ENCODE results near the gene XRCC3.
"Not testable (repeated sequence)": the region's sequence is repeated elsewhere in the genome, so short reads cannot be mapped to it uniquely, and the experiment has no call there.

XRCC3 gene

DNA sequence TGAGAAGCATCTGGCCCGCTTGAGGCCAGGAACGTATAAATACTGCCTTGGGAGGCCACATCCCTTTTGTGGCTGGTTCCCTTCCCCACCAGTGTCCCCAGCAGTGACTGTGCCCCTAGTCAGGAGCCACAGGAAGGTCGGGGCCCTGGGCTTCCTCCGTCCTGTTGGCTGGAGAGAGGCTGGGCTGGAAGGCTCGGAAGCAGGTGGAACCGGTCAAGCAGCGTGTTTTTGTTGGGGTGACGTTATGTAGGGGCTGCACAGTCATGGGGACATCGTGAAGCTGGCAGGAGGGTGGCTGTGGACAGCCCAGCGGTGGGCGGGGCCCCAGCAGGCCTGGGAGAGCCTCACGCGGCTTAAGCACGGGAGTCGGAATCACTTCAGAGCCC, 10.1 kb downstream of the XRCC3 start:
- no peak for DNase-seq

DNA sequence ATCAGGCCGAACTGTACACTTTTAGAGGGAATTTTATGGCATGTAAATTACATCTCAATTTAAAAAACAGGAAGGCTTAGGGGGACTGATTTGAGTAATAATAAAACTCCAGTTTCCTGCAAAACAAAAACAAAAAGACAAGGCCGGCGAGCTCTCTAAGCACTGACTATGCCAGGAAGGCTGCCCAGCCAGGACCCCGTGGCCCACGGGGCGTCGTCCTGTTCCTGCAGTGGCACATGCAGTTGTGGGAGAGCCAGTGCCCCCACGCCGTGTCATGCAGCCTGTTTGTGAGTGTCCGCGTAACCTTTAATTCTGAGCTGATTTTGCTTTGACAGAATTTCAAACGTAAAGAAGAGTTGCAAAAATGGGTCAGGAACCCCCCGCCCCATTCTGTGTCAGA, 10.5 kb downstream of the XRCC3 start:
- DNase-seq: no peak

DNA sequence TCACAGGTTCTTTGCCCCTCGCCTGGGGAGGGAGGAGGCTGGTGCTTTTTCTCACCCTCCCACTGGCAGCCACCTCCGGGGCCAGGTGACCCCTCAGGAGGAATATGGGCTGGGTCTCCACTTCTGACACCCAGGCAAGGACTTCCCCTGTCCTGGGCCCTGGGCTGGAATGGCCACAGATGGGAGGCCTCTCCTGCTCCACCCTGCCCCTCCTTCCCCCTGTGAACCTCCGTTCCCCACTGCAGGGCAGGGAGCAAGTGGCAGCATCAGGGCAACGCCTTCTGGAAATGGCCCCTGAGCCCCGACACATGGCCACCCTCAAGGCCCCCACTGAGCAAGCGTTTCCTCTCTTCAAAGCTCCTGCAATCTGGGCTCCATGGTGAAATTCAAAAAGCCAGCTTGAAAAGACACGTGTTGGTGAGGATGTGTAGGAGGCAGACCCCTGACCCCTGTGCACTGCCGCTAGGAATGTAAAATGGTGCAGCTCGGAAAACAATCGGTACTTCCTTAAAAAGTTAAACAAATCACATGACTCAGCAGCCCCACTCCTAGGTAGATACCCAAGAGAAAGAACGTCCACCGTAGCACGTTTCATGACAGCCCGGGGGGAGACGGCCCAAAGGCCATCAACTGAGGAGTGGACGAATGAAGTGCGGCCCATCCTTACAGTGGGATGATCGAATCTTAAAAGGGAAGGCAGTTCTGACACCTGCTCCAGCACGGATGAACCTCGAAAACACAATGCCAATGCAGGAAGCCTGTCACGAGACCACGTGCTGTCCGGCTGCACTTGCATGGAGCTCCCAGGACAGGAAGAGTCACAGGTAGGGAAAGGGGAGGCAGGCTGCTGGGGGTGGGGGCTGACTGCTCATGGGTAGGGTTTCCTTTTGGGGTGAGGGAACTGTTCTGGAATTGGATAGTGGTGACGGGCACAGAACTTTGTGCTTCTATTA, 11.5 kb downstream of the XRCC3 start:
- DNase-seq: no peak

DNA sequence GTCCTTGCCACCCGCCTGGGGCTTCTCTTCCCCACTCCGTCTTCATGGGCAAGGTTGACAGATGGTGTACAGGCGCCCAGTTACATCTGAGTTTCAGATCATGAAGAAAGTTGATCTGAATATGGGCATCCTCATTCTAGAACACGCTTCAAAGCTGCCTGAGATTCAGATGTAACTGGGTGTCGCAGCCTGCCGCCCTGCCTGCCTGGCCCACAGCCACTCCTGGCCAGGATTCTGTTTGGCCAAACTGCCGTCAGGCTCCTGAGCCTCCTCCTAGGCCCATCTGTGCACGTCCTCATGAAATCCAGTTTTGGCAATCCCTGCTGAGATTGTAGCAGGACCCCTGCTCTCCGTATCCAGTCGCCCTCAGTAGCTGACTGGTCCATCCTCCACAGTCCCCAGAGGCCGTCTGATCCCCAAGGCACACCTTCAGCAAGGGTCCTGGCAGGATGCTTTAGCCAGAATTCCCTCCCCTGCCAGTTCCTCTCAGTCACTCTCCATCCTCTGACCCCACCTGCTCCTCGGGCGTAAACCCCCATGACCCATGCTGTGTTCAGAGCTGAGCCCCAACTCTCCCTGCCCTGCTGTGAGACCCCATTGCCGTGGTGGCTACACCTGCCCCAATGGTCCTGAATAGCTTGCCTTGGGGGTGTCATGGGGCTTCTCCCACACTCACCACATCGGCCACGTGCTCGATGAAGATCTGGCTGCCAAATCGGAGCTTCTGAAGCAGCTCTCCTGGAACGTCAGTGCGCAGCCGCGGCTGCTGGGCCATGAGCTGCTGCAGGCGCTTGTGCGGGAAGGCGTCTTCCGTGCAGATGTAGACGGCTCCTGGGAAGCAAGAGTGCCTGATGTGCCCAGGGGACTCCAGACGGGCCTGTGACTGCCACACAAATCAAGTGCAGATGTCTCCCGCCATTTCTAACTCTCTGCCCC, 12.5 kb downstream of the XRCC3 start:
- DNase-seq: no peak

DNA sequence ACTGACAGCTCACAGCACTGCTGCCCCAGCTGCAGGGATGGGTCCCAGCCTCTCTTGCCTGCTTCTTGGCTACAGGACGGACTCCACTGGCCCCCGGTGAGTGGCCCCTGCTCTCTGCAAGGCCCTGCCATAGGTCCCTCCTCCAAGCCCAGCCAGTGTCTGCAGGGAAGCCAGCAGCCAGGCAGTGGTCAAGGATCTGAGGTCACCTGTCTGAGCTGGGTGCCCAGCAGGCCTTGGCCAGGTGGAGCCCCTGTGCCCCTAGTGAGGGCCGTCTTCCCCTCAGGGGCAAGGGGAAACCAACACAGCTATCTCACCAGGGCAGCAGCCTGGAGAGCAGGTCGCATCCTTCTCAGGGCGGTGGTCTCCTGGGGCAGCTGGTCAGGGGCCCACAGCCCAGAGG, 13.2 kb downstream of the XRCC3 start:
- no peak for DNase-seq

DNA sequence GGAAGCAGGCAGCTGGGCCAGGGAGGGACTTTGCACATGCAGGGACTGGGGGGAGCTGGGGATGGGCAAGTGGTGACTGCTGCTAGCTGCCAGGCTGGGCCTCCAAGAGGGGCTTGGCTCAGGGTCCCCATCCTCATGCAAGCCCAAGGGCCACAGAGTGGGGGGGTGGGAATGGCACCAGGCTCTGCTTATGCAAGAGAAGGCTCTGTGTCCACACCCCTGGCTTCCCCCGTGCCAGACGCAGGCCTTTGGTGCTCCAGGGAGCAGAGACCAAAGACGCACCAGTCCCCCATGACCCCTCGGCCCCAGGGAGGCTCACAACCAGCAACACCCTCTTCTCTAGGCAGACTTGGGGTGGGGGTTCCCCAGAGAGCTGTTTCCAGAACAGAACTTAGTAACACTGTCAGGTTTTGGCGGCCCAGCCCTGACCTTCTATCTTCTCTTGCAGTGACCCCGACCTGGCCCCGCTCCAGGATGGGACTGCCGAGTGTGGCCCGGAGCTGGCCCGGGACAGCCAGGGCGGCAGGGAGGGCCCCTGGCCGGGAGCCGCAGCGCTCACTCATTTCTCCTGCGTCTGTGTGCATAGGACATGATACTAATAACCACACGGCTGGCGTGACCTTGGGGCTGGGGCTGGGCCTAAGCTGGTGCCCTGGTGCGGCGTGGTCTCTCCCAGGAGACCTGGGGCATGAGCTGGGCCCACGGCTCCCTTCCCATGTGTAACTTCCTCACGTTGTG, 14.3 kb downstream of the XRCC3 start:
- no peak for DNase-seq

DNA sequence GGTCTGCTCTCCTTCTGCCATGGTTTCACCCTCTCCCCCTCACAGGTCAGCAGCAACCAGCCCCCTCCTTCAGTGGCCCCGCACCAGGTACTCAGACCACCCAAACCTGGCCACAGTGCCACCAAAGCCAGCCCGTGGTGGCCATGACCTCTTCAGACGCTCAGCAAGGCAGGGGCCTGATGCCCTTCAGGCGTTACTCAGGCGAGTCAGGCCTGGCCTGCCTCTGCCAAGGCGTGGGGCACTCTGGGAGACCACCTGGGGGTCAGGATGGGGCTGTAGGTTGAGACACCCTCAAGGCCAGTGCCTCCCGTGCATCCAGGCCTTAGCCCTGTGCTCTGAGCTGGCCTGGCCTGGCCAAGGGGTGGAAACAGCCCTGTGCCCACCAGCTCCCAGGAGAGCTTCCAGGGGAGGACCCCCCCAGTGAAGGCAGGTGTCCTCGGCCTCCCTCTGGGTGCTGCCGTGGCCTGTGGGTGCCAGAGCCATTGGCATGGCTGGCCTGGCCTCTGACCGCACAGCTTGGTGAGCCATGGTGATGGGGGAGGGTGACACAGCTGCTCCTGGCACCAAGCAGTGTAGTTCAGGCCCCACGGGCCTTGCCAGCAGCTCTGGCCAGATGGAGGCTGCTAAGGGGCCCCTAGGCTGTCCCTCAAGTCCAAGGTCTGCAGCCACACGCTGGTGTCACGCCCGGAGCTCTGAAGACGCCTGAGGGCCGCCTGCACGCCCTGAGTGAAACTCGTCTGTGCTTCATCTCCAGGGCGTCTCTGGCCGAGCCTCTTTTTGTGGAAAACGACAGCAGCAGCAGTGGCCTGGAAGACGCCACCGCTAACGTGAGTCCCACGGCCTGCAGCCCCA, 15.1 kb downstream of the XRCC3 start:
- no peak for DNase-seq

DNA sequence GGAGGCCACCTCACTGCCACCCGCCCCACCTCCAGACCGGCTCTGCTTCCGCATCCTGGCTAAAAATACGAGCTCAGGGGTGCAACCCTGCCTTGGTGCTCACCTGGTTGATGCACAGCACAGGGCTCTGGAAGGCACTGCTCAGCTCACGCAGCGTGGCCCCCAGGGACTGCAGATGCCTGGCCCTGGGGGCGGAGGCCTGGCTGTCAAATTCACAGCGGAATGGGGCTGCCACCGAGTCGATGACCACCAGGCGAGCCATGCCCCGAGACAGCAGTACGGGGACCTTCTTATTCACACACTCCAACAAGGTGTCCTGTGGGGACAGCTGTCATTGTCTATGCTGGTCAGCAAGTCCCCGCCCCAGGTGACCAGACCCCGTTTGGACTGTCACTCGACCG, 16.0 kb downstream of the XRCC3 start:
- no peak for DNase-seq

DNA sequence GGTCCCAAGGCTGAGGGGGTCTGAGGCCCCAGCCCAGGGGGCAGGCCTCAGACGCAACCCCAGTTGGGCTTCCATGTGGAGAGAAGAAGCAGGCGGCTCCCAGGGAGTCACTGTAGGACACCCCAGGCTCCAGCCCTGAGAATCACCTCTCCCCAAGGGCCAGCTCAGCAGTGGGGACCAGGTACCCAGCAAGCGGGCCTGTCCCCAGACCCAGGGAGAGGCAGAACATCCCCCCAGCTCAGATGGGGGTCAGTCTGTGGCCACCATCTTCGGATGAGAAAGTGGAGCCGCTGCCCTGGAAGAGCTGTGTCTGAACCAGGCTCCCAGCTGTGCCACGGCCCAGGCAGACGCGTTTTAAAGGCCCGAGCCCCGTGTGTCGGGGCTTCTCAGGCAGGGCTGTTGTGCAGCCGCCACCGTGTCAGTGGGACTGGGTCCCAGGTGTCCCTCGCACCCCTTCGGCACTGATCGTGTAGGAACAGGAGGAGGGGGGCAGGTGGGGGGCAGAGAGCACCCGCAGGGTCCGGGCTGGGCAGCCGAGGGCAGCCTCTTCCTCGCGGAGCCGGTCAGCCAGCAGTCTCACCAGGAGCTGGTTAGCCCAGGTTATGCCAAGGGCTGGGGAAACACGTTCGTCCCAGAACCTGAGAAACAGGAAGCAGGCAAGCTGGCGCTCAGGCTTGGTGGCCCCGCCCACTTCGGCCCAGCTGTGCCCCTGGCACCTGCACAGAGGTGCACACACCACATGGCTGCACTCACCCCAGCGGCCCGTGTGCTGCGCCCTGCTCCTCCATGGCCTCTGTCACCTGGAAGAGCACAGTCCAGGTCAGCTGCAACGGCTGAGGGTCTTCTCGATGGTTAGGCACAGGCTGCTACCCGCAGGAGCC, 16.6 kb downstream of the XRCC3 start:
- no peak for DNase-seq

DNA sequence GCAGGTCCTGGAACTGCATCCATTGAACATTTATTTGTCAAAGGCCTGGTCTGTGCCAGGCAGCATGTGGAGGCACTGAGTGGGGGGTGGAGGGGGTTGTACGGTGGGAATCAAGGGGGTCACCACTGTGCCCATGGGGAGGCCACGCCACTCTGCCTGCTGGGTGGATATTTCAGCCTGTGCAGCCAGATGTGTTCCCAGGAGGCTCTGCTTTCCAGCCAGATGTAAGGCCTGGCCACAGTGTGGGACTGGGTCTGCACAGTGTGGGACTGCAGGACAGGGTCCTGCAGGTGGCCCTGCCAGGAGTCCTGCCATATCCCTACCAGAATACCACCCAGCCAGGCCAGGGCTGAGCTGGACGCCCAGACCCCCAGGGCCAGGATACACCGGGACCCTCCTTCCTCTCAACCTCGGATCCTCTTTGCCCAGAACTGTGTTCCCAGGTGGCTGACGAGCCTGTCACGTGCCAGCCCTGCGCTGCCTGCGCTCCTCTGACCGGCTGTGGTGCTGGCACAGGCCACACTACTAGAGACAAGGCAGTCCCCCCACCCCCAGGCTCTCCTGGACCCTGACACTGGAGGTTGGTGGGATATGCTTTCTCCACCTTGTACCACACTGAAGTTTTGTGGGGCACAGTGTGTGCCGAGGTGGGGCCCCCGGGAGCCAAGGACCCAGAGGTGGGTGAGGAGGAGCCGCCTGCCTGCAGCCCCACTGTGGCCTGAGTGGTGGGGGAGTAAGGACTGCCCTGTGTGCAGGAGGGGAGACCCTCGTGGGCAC, 17.5 kb downstream of the XRCC3 start:
- DNase-seq: no peak

DNA sequence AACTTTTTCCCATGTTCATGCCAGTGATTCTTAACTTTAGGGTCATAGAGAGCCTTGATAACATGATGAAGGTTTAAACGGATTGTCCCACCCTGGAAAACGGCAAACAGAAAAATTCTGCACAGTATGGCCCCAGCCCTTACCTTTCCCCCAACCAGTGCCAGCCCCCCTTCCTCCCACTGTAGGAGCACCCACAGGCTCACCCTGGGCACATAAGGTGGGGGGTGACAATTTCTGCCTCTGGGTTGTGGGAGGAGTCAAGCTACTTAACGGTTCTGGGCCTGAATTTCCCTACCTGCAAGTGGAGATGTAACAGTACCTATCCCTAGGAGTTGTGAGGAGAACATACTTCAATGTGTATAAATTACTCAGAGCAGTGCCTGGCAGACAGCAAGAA, 18.0 kb downstream of the XRCC3 start:
- DNase-seq: no peak

DNA sequence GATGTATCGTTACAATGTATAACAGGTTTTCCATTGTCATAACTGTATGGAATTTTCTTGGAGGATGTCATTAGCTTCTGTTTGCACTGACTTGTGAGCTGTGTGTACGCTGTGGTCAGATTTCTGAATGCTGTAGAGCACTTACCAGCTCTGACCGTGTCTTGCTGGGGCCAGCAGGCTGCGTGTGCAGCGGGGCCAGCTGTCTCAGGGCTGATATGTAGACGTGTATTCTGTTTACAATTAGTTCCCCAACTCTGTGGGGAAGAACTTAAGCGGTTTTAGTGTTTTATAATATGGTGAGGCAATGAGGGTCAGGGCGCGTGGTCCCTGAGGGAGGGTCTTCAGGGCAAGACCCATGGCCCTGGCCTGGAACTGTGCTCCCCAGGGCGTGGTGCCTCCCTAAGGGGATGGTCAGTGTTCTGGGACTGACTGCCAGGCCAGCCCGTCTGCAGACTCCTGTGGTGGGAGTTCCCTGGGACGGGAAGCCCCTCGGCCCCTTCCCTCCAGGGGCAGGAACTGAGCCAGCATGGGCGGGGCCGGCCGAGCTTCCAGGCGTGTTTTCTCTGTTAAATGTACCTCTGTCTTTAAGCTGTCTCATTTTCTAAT, 18.7 kb downstream of the XRCC3 start:
- DNase-seq: no peak

DNA sequence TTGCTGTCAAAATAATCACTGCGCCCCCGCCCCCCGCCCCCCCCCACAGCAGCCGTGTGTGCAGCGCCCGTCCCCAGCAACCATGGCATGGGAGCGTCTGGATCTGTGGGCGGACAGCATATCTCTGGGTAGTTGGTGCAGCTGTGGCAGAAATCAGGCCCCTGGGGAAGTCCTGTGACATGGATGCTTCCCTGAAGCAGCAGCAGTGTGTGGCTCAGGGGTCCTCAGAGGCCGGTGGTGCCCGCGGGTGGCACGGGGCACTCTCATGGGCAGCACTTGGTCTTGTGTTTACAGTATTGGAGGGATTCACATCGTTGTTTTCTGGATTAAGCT, 19.2 kb downstream of the XRCC3 start:
- DNase-seq: no peak

DNA sequence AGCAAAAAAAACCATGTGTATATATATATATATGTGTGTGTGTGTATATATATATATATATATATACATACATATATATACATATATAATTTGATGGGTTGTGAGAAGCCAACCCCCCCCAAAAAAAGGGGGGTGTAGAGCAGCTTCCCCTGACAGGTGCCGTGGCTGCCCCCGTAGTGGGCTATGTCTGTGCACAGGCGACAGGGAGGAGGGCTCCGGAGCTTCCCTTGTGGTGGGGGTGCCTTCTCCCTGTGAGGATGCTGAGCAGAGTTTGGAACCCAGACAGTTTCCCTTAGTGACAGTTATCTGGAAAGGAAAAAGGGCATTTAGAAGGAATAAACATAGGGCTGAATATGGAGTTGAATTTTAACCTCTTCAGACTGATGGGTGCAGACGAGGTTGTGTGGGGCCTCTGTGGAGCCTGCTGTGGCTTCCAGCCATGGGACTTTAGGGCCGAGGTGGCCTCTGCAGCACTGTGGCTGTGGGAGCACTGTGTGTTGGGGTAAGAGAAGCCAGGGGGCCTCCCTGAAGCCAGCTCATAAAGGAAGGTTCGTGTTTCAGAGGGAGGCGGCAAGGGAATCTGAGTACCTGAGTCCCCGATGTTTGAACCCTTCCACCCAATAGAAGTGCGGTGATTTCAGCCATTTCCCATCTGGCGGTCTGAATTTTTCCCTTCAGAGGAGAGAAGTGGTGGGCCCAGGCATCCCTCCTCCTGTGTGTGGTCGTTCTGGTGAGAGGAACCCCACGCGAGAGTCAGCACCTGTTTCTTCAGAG, 19.8 kb downstream of the XRCC3 start:
- DNase-seq: no peak

DNA sequence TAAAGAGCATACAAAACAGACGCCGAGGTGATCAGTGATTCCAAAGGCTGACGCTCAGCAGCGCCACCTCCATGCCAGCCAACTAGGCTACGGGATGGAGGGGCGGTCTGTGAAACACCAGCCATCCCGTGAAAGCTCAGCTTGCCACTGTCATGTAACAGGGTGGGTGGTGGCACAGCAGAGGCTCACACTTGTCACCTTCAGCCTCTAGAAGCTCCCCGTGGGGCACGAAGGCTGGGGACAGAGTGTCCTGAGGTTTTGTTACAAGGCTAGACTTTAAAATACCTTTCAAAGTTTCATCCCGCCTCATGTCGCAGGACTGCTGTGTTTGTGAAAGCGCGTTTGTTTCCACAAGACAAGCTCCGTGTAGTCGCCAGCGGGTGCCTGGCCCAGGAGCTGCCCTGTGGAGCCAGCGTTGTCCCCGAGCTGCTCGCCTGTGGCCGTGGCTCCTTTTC, 20.7 kb downstream of the XRCC3 start:
- DNase-seq: no peak

DNA sequence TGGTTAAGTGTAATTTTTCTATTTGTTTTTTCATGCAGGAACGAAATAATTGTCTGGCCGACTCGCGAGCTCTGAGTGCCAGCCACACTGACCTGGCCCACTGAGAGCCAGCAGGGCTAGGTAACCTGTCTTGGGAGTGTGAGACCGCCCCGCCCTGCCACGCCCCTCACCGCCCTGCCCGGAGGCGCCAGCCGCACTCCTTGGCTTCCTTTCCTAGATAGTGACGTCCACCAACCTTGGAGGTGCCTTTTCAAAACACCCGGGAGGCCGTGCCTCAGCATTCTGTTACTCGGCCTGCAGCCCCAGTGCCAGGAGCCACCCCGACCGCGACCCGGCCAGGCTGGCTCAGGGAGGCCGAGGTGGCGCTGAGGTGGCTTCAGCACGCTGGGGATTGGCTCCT, 21.7 kb downstream of the XRCC3 start:
- DNase-seq: no peak

DNA sequence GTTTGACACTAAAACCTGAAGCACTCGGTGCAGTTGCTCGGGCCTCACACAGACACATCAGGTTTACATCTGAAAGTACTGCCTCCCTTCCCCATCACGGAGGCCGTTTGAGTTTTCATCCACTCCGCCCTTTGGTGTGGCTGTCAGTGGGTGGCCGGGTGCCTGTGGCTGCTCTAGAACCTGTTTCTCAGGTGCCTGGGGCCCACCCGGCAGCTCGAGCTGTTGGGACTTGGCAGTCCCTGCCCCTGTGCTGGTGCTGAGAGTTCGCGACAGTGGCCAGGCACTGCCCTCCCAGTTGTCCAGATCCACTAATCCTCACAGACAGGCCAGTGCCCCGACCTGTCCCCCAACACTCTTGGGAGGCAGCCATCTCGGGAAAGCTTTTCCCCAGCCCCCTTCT, 22.4 kb downstream of the XRCC3 start:
- no peak for DNase-seq

DNA sequence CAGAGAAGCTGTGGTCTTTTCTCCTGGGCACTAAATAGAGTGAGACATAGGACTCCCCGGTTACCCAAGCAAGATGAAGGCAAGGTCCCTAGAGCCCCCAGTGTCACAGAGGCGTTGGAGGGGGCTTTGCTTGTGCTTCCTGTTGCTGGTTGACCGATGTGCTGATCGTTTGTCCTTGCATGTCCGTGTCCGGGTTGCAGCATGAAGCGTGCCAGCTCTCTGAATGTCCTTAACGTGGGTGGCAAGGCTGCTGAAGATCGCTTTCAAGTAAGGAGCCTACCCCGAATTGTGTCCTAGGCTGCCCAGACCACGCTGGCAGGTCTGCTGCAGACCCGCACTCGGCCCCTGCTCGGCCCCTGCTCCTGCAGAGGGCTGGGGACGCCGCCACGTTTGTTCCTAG, 23.1 kb downstream of the XRCC3 start:
- DNase-seq: no peak

DNA sequence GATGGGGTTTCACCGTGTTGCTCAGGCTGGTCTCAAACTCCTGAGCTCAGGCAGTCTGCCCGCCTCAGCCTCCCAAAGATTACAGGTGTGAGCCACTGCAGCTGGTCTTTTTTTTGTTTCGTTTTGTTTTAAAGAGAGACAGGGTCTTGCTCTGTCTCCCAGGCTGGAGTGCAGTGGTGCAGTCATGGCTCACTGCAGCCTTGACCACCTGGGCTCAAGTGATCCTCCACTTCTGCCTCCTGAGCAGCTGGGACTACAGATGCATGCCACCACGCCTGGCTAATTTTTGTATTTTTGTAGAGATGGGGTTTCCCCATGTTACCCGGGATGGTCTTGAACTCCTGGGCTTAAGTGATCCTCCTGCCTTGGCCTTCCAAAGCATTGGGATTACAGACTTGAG, 23.6 kb downstream of the XRCC3 start:
- not testable (repeated sequence) for DNase-seq
